Activated naive CD4-positive, alpha-beta T cell (primary cell): ENCODE results near the gene OR10W1.

Experiments used
- DNase-seq, 4 experiments: peaks; one replicate each; lab custom pipeline; 2025; lab: John Stamatoyannopoulos, UW

The OR10W1 gene, protein sequence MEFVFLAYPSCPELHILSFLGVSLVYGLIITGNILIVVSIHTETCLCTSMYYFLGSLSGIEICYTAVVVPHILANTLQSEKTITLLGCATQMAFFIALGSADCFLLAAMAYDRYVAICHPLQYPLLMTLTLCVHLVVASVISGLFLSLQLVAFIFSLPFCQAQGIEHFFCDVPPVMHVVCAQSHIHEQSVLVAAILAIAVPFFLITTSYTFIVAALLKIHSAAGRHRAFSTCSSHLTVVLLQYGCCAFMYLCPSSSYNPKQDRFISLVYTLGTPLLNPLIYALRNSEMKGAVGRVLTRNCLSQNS

DNA sequence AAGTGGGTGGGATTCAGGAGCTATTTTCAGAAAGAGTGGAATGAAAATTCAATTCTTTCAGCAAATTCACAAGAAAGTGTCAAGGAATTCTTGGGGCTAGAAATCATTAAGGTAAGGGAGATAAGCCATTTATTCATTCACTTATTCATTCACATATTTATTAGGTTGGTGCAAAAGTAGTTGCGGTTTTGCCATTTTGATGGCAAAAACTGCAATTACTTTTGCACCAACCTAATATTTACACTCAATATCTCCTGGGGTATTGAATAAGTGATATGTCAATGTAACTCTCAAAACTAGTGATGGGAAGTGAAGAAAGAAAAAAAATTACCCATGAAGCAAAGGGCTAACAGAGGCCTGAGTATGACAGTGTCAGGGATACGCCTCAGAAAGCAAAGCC, at the start of gene OR10W1:
TSS of gene OR10W1 (minus strand) at position 119 of the 400 bp plus-strand sequence. CDS start 402 bp downstream, outside the sequence.
- DNase-seq, result no peak

GRCh38 chr11:58316142-58316541, 48.1 kb upstream of the OR10W1 start:
- DNase-seq, result no peak

DNA sequence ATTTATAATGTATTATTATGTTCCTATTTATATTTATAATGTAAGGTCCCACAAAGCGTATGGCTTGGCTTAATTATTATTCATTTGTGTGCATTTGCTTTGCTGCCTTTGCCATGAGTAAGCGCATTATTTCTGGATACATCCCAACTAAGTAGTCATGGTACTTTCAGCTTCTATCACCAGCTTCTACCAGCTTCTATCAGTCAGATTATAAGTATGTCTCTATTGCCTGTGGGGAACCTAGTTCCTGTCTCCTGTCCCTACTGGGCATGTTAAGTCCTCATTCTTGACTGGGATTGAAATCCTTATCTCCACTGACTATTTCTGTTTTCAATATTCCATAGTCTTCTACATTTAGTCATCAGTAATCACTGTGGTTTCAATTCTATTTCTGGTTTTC, 33.5 kb upstream of the OR10W1 start:
- DNase-seq, result no peak

- DNase-seq, result no peak
These were observed 24.0 kb upstream of the OR10W1 start for GRCh38 chr11:58292017-58292416.

- no peak for DNase-seq
These were observed 21.2 kb upstream of the OR10W1 start for GRCh38 chr11:58289266-58289665.

- no peak for DNase-seq
These were observed 18.2 kb upstream of the OR10W1 start for GRCh38 chr11:58286249-58286648.

GRCh38 chr11:58285483-58286040, 17.5 kb upstream of the OR10W1 start:
- no peak for DNase-seq

GRCh38 chr11:58276151-58276550, 8.1 kb upstream of the OR10W1 start:
- DNase-seq, result no peak

GRCh38 chr11:58275002-58275401, 6.9 kb upstream of the OR10W1 start:
- DNase-seq, result no peak

- no peak for DNase-seq
These were observed 8.1 kb downstream of the OR10W1 start for GRCh38 chr11:58259983-58260382.

GRCh38 chr11:58254936-58255335, 13.1 kb downstream of the OR10W1 start:
- no peak for DNase-seq

DNA sequence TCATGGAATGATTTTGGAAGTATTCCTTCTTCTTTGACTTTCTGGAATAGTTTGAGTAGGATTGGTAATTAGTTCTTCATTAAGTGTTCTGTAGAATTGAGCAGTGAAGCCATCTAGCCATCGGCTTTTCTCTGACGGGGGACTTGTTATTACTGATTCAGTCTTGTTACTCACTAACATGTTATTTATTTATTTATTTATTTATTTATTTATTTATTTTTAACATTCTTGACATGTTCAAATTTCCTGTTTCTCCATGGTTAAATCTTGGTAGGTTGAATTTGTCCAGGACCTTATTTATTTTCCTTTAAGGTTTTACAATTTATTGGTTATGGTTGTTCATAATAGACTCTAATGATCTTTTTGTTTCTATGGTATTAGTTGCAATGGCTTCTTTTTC, 24.1 kb downstream of the OR10W1 start:
- DNase-seq, result no peak

DNA sequence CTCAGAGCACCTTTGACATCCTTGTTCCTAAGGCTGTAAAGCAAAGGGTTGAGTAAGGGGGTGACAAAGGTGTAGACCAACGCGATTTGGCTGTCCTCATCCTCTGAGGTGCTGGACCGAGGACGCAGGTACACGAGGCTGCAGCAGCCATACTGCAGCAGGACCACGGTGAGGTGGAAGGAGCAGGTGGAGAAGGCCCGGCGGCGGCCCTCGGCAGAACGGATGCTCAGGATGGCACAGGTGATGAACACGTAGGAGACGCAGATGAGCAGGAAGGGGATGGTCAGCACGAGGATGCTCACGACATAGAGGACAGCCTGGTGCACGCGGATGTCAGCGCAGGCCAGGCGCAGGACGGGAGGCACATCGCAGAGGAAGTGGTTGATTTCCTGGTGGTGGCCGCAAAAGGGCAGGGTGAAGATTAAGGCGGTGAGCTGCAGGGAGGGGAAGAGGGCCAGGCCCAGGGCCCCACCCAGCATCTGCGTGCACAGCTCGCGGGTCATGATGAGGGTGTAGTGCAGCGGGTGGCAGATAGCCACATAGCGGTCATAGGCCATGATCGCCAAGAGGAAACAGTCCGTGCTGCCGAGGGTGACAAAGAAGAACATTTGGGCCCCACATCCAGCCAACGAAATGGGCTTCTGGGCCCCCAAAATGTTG, 40.0 kb downstream of the OR10W1 start:
- DNase-seq, result no peak

- DNase-seq, result no peak
These were observed 45.3 kb downstream of the OR10W1 start for GRCh38 chr11:58222721-58223120.
